ENCODE data around the gene HIP1R. TPM values are rescaled to one million over a fixed set of nuclear protein-coding genes. Genes with fewer than 3 reads are reported as not detected.
"Not testable (repeated sequence)": the region's sequence is repeated elsewhere in the genome, so short reads cannot be mapped to it uniquely, and the experiment has no call there.

The HIP1R gene
- total RNA-seq, 1 experiment from 2014 or later: 44.6 TPM

DNA sequence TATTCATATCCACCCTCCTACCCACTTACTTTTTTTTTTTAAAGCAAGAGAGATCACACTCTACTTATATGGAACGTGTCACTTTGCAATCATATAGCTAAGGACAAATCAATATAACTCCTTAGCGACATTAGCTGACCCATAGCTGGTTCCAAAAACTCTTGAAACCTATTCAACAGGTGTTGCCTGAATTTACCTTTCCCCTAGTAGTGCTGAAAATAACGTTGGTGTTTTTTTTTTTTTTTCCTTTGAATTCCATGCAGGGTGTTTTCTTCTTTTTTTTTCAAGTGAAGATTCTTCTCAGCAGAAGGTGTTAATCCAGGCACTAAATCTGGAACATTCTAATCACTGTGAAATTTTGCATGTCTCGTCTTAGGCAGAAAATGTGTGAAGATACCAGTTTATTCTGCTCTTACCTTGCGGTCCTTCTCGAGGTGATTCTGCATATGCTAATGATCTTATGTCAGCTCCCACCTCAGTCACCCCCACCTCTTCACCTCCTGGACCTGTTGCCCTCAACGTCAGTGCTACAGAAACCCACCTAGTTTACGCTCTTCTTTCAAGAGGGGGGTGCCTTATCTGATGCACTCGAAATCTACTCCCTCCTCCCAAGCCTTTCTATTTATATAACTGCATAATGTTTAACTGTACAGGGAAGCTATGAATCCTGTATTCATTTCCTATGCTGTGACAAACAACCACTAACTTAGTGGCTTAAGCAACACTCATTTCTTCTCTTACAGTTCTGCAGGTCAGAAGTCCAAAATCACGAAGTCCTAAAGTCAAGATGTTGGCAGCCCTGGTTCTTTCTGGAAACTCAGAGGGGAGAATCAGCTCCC, 67.8 kb downstream of the HIP1R start:
- Mint-ChIP-seq H3K36me3 (ENCODE audit: insufficient read depth, unreplicated experiment) (peaks cover 5% of the 10 kb centered on the region), H3K4me3 (ENCODE audit: unreplicated experiment) (no peak overlapping the region), H3K9me3 (ENCODE audit: unreplicated experiment) (no peaks in the 10 kb centered on the region), H3K27ac (ENCODE audit: low read depth, unreplicated experiment) (peak overlapping the region; percentile 24), H3K27me3 (ENCODE audit: insufficient read depth, unreplicated experiment) (no peaks in the 10 kb centered on the region), H3K4me1 (ENCODE audit: insufficient read depth, unreplicated experiment) (peaks cover 11% of the 10 kb centered on the region)
- intact Hi-C loops (cut with micrococcal nuclease): no loop called here
- no TSS peak for BruUV-seq (replicated peaks)
- no peak for DNase-seq (ENCODE audit: unreplicated experiment)
- ChIA-PET POLR2A (interaction anchor here (0.6 to 2.8 kb wide), 5 partner anchors 9 to 73 kb away, joined by 3 to 9 read pairs (median 5); no protein-coding TSS in a partner anchor), CTCF (interaction anchor here (0.5 to 1.0 kb wide), 6 partner anchors 31 to 860 kb away, joined by 3 read pairs; no protein-coding TSS in a partner anchor)
- TF ChIP-seq, protein P1, sequence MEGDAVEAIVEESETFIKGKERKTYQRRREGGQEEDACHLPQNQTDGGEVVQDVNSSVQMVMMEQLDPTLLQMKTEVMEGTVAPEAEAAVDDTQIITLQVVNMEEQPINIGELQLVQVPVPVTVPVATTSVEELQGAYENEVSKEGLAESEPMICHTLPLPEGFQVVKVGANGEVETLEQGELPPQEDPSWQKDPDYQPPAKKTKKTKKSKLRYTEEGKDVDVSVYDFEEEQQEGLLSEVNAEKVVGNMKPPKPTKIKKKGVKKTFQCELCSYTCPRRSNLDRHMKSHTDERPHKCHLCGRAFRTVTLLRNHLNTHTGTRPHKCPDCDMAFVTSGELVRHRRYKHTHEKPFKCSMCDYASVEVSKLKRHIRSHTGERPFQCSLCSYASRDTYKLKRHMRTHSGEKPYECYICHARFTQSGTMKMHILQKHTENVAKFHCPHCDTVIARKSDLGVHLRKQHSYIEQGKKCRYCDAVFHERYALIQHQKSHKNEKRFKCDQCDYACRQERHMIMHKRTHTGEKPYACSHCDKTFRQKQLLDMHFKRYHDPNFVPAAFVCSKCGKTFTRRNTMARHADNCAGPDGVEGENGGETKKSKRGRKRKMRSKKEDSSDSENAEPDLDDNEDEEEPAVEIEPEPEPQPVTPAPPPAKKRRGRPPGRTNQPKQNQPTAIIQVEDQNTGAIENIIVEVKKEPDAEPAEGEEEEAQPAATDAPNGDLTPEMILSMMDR (IDR thresholded peaks at IDR 0.05; ENCODE audit: unreplicated experiment): no peak

DNA sequence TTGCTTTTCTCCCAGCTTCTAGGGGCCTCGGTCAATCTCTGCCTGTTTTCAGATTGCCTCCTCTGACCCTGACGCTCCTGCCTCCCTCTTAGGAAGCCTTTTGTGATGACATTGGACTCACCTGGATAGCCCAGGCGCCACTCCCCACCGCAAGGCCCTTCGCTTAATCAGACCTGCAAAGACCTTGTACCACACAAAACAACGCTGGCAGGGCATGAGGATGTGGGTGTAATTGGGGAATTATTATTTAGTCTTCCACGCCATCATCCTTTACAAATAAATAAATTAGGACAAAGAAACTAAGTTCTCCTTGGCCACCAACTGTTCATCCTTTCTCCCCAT, 68.4 kb downstream of the HIP1R start:
- intact Hi-C loops (cut with micrococcal nuclease): no loop called here
- peaks cover 2% of the 10 kb centered on the region for H3K36me3 Mint-ChIP-seq (ENCODE audit: insufficient read depth, unreplicated experiment)
- no TSS peak for BruUV-seq (replicated peaks)
- no peak for DNase-seq (ENCODE audit: unreplicated experiment)
- peak overlapping the region; percentile 24 for H3K27ac Mint-ChIP-seq (ENCODE audit: low read depth, unreplicated experiment)
- H3K4me1 Mint-ChIP-seq (ENCODE audit: insufficient read depth, unreplicated experiment): peaks cover 6% of the 10 kb centered on the region
- ChIA-PET POLR2A (interaction anchor here (0.6 to 1.9 kb wide), 3 partner anchors 9 to 72 kb away, joined by 4 to 8 read pairs (median 5); no protein-coding TSS in a partner anchor), CTCF (interaction anchor here (0.7 to 1.1 kb wide), 3 partner anchors 42 to 476 kb away, joined by 3 to 4 read pairs (median 3); no protein-coding TSS in a partner anchor)
- TF ChIP-seq, protein P1 (IDR thresholded peaks at IDR 0.05; ENCODE audit: unreplicated experiment): no peak
- no peaks in the 10 kb centered on the region for H3K9me3 Mint-ChIP-seq (ENCODE audit: unreplicated experiment)
- no peaks in the 10 kb centered on the region for H3K27me3 Mint-ChIP-seq (ENCODE audit: insufficient read depth, unreplicated experiment)
- no peak overlapping the region for H3K4me3 Mint-ChIP-seq (ENCODE audit: unreplicated experiment)

DNA sequence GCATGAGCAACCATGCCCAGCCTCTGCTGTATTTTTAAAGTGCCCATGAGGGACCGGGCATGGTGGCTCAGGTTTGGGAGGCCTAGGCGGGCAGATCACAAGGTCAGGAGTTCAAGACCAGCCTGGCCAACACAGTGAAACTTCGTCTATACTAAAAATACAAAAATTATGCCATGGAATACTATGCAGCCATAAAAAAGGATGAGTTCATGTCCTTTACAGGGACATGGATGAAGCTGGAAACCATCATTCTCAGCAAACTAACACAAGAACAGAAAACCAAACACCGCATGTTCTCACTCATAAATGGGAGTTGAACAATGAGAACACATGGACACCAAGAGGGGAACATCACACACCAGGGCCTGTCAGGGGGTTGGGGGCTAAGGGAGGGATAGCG, 70.0 kb downstream of the HIP1R start:
- intact Hi-C loops (cut with micrococcal nuclease); H3K9me3 Mint-ChIP-seq (ENCODE audit: unreplicated experiment); H3K36me3 Mint-ChIP-seq (ENCODE audit: insufficient read depth, unreplicated experiment); BruUV-seq (replicated peaks); H3K4me3 Mint-ChIP-seq (ENCODE audit: unreplicated experiment); H3K4me1 Mint-ChIP-seq (ENCODE audit: insufficient read depth, unreplicated experiment); H3K27ac Mint-ChIP-seq (ENCODE audit: low read depth, unreplicated experiment); CTCF ChIA-PET; H3K27me3 Mint-ChIP-seq (ENCODE audit: insufficient read depth, unreplicated experiment); DNase-seq (ENCODE audit: unreplicated experiment): not testable (repeated sequence)
- POLR2A ChIA-PET: interaction anchor here (1.2 kb wide), 1 partner anchor 42 kb away, joined by 4 read pairs; no protein-coding TSS in a partner anchor

DNA sequence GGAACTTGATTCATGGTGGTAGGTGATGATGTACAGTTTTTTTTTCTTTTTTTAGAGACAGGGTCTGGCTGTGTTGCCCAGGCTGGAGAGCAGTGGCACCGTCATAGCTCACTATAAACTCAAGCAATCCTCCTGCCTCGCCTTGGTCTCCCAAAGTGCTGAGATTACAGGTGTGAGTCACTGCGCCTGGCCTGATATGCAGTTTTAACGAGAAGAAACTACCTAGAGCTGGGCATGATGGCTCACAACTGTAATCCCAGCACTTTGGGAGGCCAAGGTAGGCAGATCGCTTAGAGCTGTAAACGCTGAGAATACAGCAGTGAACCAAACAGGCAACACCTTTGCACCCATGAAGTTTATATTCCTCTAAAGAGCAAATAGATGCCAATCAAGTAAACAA, 73.7 kb downstream of the HIP1R start:
- Mint-ChIP-seq H3K27me3 (ENCODE audit: insufficient read depth, unreplicated experiment) (no peaks in the 10 kb centered on the region), H3K9me3 (ENCODE audit: unreplicated experiment) (no peaks in the 10 kb centered on the region), H3K4me1 (ENCODE audit: insufficient read depth, unreplicated experiment) (no peaks in the 10 kb centered on the region), H3K36me3 (ENCODE audit: insufficient read depth, unreplicated experiment) (no peaks in the 10 kb centered on the region), H3K27ac (ENCODE audit: low read depth, unreplicated experiment) (no peak overlapping the region), H3K4me3 (ENCODE audit: unreplicated experiment) (no peak overlapping the region)
- ChIA-PET POLR2A (interaction anchor here (0.6 to 1.1 kb wide), 3 partner anchors 9 to 355 kb away, joined by 3 read pairs; no protein-coding TSS in a partner anchor), CTCF (interaction anchor here (0.5 to 1.2 kb wide), 8 partner anchors 8 to 610 kb away, joined by 3 to 6 read pairs (median 3); partner anchors contain the start of gene DENR)
- no peak for DNase-seq (ENCODE audit: unreplicated experiment)
- TF ChIP-seq, protein P1 (IDR thresholded peaks at IDR 0.05; ENCODE audit: unreplicated experiment): no peak
- intact Hi-C loops (cut with micrococcal nuclease): no loop called here
- BruUV-seq (replicated peaks): no TSS peak

Data from MCF 10A (cell line).